MM.1S (cell line): ENCODE data around the gene SH3BP5L.

Source experiments
- EZH2 ChIP-seq: fragments of 300-600 bp; sonication (generic); optimal IDR thresholded peaks from 2 replicates; pipeline ENCODE3; 2017; ENCODE audit warnings: low read depth, mild to moderate bottlenecking, antibody characterized with exemption, low read length, mixed read lengths
- EZH2phosphoT487 ChIP-seq: fragments of 300-600 bp; sonication (generic); IDR thresholded peaks from 2 replicates; pipeline ENCODE4 v1.6.1; 2018; ENCODE audit warnings: antibody characterized with exemption, low read length
- TF ChIP-seq, protein P1 (sequence below): fragments of 300-600 bp; sonication (generic); IDR thresholded peaks from 2 replicates; pipeline ENCODE4 v1.5.1; 2016; ENCODE audit warnings: antibody characterized with exemption, low read length, mixed read lengths

DNA sequence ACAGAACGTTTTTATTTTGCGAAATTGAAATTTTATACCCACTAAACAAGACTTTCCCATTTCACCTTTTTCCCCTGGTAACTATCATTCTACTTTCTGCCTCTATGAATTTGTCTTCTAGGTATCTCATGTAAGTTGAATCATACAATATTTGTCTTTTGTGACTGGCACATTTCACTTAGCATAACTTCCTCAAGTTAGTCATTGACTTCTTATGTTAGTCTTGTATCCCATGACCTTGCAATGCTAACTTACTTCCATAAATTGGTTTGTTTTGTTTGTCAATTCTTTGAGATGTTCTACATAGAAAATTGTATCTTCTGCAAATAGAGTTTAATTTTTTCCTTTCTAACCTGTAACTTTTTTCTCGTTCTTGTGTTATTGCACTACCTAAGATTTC, 26.9 kb downstream of the SH3BP5L start:
- TF ChIP-seq EZH2 (no peak), EZH2phosphoT487 (no peak)
- TF ChIP-seq, protein P1, sequence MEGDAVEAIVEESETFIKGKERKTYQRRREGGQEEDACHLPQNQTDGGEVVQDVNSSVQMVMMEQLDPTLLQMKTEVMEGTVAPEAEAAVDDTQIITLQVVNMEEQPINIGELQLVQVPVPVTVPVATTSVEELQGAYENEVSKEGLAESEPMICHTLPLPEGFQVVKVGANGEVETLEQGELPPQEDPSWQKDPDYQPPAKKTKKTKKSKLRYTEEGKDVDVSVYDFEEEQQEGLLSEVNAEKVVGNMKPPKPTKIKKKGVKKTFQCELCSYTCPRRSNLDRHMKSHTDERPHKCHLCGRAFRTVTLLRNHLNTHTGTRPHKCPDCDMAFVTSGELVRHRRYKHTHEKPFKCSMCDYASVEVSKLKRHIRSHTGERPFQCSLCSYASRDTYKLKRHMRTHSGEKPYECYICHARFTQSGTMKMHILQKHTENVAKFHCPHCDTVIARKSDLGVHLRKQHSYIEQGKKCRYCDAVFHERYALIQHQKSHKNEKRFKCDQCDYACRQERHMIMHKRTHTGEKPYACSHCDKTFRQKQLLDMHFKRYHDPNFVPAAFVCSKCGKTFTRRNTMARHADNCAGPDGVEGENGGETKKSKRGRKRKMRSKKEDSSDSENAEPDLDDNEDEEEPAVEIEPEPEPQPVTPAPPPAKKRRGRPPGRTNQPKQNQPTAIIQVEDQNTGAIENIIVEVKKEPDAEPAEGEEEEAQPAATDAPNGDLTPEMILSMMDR: no peak
